HG03060 (cell line): ENCODE measurements around the gene TYW1.
"Not testable (repeated sequence)": the region's sequence is repeated elsewhere in the genome, so short reads cannot be mapped to it uniquely, and the experiment has no call there.

Experiments
- ATAC-seq: cut with Tn5 transposase; IDR thresholded peaks from one replicate; pipeline ENCODE4 v1.9.1; 2021; ENCODE audit warnings: low read depth, moderate number of reproducible peaks; ENCODE audit not compliant: unreplicated experiment

Gene TYW1

GRCh38 chr7:67185660-67186129, 189.1 kb downstream of the TYW1 start:
- ATAC-seq: not testable (repeated sequence)

GRCh38 chr7:67189160-67189559, 192.5 kb downstream of the TYW1 start:
- not testable (repeated sequence) for ATAC-seq

GRCh38 chr7:67189801-67190465, 193.3 kb downstream of the TYW1 start:
- ATAC-seq: not testable (repeated sequence)

GRCh38 chr7:67191002-67191720, 194.5 kb downstream of the TYW1 start:
- not testable (repeated sequence) for ATAC-seq

GRCh38 chr7:67192123-67192702, 195.6 kb downstream of the TYW1 start:
- not testable (repeated sequence) for ATAC-seq

GRCh38 chr7:67192889-67193613, 196.4 kb downstream of the TYW1 start:
- not testable (repeated sequence) for ATAC-seq

- ATAC-seq: not testable (repeated sequence)
These were observed 199.5 kb downstream of the TYW1 start for GRCh38 chr7:67196176-67196575.

- ATAC-seq: not testable (repeated sequence)
These were observed 202.4 kb downstream of the TYW1 start for GRCh38 chr7:67198865-67199526.

- ATAC-seq: not testable (repeated sequence)
These were observed 209.1 kb downstream of the TYW1 start for GRCh38 chr7:67205772-67206171.

- no peak for ATAC-seq
These were observed 209.8 kb downstream of the TYW1 start for GRCh38 chr7:67206452-67206851.

GRCh38 chr7:67208656-67209055, 212.0 kb downstream of the TYW1 start:
- ATAC-seq: not testable (repeated sequence)

- no peak for ATAC-seq
These were observed 212.6 kb downstream of the TYW1 start for GRCh38 chr7:67209256-67209655.

- no peak for ATAC-seq
These were observed 213.9 kb downstream of the TYW1 start for GRCh38 chr7:67210567-67210966.

- ATAC-seq: not testable (repeated sequence)
These were observed 215.2 kb downstream of the TYW1 start for GRCh38 chr7:67211650-67212330.

- not testable (repeated sequence) for ATAC-seq
These were observed 216.4 kb downstream of the TYW1 start for GRCh38 chr7:67213038-67213437.

- ATAC-seq: not testable (repeated sequence)
These were observed 226.9 kb downstream of the TYW1 start for GRCh38 chr7:67223551-67223950.

- not testable (repeated sequence) for ATAC-seq
These were observed 229.8 kb downstream of the TYW1 start for GRCh38 chr7:67226340-67226907.

- not testable (repeated sequence) for ATAC-seq
These were observed 230.3 kb downstream of the TYW1 start for GRCh38 chr7:67226967-67227366.

- not testable (repeated sequence) for ATAC-seq
These were observed 232.4 kb downstream of the TYW1 start for GRCh38 chr7:67229018-67229417.
